H9 (cell line): Measurements from ENCODE around the gene C16orf92. TPM values are rescaled to one million over a fixed set of nuclear protein-coding genes. Genes with fewer than 3 reads are reported as not detected.

Experiments used
- DNase-seq: peaks from one replicate; pipeline ENCODE4 v3.0.0-alpha.2; 2017
- H2AFZ ChIP-seq: one replicate; pipeline ENCODE4 v1.6.1; 2013; ENCODE audit warnings: mild to moderate bottlenecking, low read length, control low read depth, moderate library complexity
- H2AK5ac ChIP-seq: 2 replicates; pipeline ENCODE4 v1.6.1; 2013; ENCODE audit warnings: low read length, control low read depth, mixed read lengths; ENCODE audit not compliant: insufficient read length
- H2BK120ac ChIP-seq: one replicate; pipeline ENCODE4 v1.6.1; 2013; ENCODE audit warnings: low read depth, mild to moderate bottlenecking, low read length, control low read depth, inconsistent platforms; ENCODE audit not compliant: poor library complexity, severe bottlenecking
- H2BK12ac ChIP-seq: 2 replicates; pipeline ENCODE4 v1.6.1; 2013; ENCODE audit warnings: low read length, control low read depth, mixed read lengths, low read depth; ENCODE audit not compliant: insufficient read length
- H2BK15ac ChIP-seq: 2 replicates; pipeline ENCODE4 v1.6.1; 2013; ENCODE audit warnings: low read depth, low read length, control low read depth
- H2BK20ac ChIP-seq: one replicate; pipeline ENCODE4 v1.6.1; 2013; ENCODE audit warnings: low read depth, mild to moderate bottlenecking, low read length, control low read depth, inconsistent platforms; ENCODE audit not compliant: poor library complexity, severe bottlenecking
- H2BK5ac ChIP-seq: 2 replicates; pipeline ENCODE4 v1.6.1; 2013; ENCODE audit warnings: low read length, control low read depth, mixed read lengths; ENCODE audit not compliant: insufficient read length
- H3K14ac ChIP-seq: 2 replicates; pipeline ENCODE4 v1.6.1; 2013; ENCODE audit warnings: low read length, control low read depth; ENCODE audit not compliant: insufficient read depth
- H3K18ac ChIP-seq: 2 replicates; pipeline ENCODE4 v1.6.1; 2013; ENCODE audit warnings: low read depth, mild to moderate bottlenecking, mixed read lengths, low read length, control low read depth; ENCODE audit not compliant: insufficient read length
- H3K23ac ChIP-seq: 2 replicates; pipeline ENCODE4 v1.6.1; 2013; ENCODE audit warnings: low read length, control low read depth, mixed read lengths, low read depth; ENCODE audit not compliant: insufficient read length
- H3K23me2 ChIP-seq: 2 replicates; pipeline ENCODE4 v1.6.1; 2013; ENCODE audit warnings: low read depth, mild to moderate bottlenecking, mixed read lengths, low read length, control low read depth; ENCODE audit not compliant: insufficient read length, poor library complexity, severe bottlenecking
- H3K27ac ChIP-seq: 2 replicates; pipeline ENCODE4 v1.5.1; 2013; ENCODE audit warnings: low read length, control low read depth, mixed read lengths, low read depth; ENCODE audit not compliant: insufficient read length
- H3K27me3 ChIP-seq: 2 replicates; pipeline ENCODE4 v1.6.1; 2013; ENCODE audit warnings: low read length, control low read depth, inconsistent platforms; ENCODE audit not compliant: insufficient read depth
- H3K4ac ChIP-seq: 2 replicates; pipeline ENCODE4 v1.6.1; 2013; ENCODE audit warnings: low read depth, mild to moderate bottlenecking, control low read depth, inconsistent platforms, low read length, moderate library complexity
- H3K4me1 ChIP-seq: 2 replicates; pipeline ENCODE4 v1.6.1; 2013; ENCODE audit warnings: low read length, control low read depth, inconsistent platforms; ENCODE audit not compliant: insufficient read depth
- H3K4me2 ChIP-seq: 2 replicates; pipeline ENCODE4 v1.6.1; 2013; ENCODE audit warnings: low read length, control low read depth, mixed read lengths; ENCODE audit not compliant: insufficient read length, insufficient read depth
- H3K56ac ChIP-seq: 2 replicates; pipeline ENCODE4 v1.6.1; 2013; ENCODE audit warnings: low read depth, mild to moderate bottlenecking, mixed read lengths, low read length, control low read depth; ENCODE audit not compliant: insufficient read length
- H3K79me1 ChIP-seq: 2 replicates; pipeline ENCODE4 v1.6.1; 2013; ENCODE audit warnings: low read depth, mild to moderate bottlenecking, moderate library complexity, low read length, control low read depth, inconsistent platforms; ENCODE audit not compliant: insufficient read depth, poor library complexity, severe bottlenecking
- H3K79me2 ChIP-seq: 2 replicates; pipeline ENCODE4 v1.6.1; 2013; ENCODE audit warnings: low read length, control low read depth, inconsistent platforms; ENCODE audit not compliant: insufficient read depth
- H3K9ac ChIP-seq: 2 replicates; pipeline ENCODE4 v1.6.1; 2013; ENCODE audit warnings: low read length, control low read depth, mixed read lengths; ENCODE audit not compliant: insufficient read length; ENCODE audit errors: extremely low read depth
- H3K9me3 ChIP-seq: one replicate; pipeline ENCODE4 v1.6.1; 2013; ENCODE audit warnings: low read depth, low read length, inconsistent platforms; ENCODE audit not compliant: control insufficient read depth
- H3T11ph ChIP-seq: one replicate; pipeline ENCODE4 v1.6.1; 2013; ENCODE audit warnings: mild to moderate bottlenecking, low read length, control low read depth, inconsistent platforms
- H4K20me1 ChIP-seq: one replicate; pipeline ENCODE4 v1.6.1; 2013; ENCODE audit not compliant: control insufficient read depth, insufficient read length, insufficient read depth
- H4K5ac ChIP-seq: 2 replicates; pipeline ENCODE4 v1.6.1; 2013; ENCODE audit warnings: low read depth, mild to moderate bottlenecking, mixed read lengths, low read length, control low read depth; ENCODE audit not compliant: insufficient read length
- H4K8ac ChIP-seq: replicated peaks from 2 replicates; pipeline ENCODE4 v1.6.1; 2013; ENCODE audit warnings: low read length, control low read depth, mixed read lengths, low read depth; ENCODE audit not compliant: insufficient read length
- H4K91ac ChIP-seq: 2 replicates; pipeline ENCODE4 v1.6.1; 2013; ENCODE audit warnings: low read depth, mild to moderate bottlenecking, moderate library complexity, mixed read lengths, low read length, control low read depth; ENCODE audit not compliant: insufficient read length
- H3K27ac Mint-ChIP-seq, 3 experiments: 2 replicates in 2 of 3; 3 replicates in 1 of 3; pipeline ENCODE4 v1.8.0; 2020 to 2021; ENCODE audit warnings: mixed read lengths in 3 of 3, mild to moderate bottlenecking in 1 of 3, moderate library complexity in 1 of 3
- H3K27me3 Mint-ChIP-seq: 2 replicates; pipeline ENCODE4 v1.8.0; 2021; ENCODE audit warnings: low read depth, mild to moderate bottlenecking, moderate library complexity, mixed read lengths
- H3K36me3 Mint-ChIP-seq, 3 experiments: 2 replicates in 2 of 3; 3 replicates in 1 of 3; pipeline ENCODE4 v1.8.0; 2020 to 2021; ENCODE audit warnings: low read depth in 3 of 3, mixed read lengths in 3 of 3; ENCODE audit not compliant: insufficient read depth in 1 of 3
- H3K4me1 Mint-ChIP-seq, 2 experiments: 2 replicates each; pipeline ENCODE4 v1.8.0; 2020; ENCODE audit warnings: mixed read lengths in 2 of 2
- H3K4me3 Mint-ChIP-seq, 2 experiments: 2 replicates in 1 of 2; 3 replicates in 1 of 2; pipeline ENCODE4 v1.8.0; 2020 to 2021; ENCODE audit warnings: mild to moderate bottlenecking in 2 of 2, mixed read lengths in 2 of 2, moderate library complexity in 1 of 2
- H3K9me3 Mint-ChIP-seq, 2 experiments: 2 replicates in 1 of 2; 3 replicates in 1 of 2; pipeline ENCODE4 v1.8.0; 2020; ENCODE audit warnings: mild to moderate bottlenecking in 2 of 2, mixed read lengths in 2 of 2, moderate library complexity in 1 of 2
- WGBS: extraction: QIAGEN DNeasy Blood & Tissue Kit; methylation state at CpG from one replicate; pipeline ENCODE4 v1.1.7; 2013; ENCODE audit warnings: missing lambda C conversion rate, low lambda C conversion rate, mixed read lengths; ENCODE audit not compliant: insufficient read length; ENCODE audit errors: extremely low coverage; 5-methylcytosine and 5-hydroxymethylcytosine counted together
- total RNA-seq: library from RNA; stranded (reverse); gene quantifications from 2 replicates; pipeline ENCODE4 v1.2.1, GENCODE V29; 2021
- TF ChIP-seq, protein P1 (sequence below): fragments of 200-600 bp; sonication (generic); conservative IDR thresholded peaks from 3 replicates; pipeline ENCODE4 v1.8.0; 2021; ENCODE audit warnings: antibody characterized with exemption, mild to moderate bottlenecking

The C16orf92 gene
- total RNA-seq, 1 experiment from 2014 or later: not detected

DNA sequence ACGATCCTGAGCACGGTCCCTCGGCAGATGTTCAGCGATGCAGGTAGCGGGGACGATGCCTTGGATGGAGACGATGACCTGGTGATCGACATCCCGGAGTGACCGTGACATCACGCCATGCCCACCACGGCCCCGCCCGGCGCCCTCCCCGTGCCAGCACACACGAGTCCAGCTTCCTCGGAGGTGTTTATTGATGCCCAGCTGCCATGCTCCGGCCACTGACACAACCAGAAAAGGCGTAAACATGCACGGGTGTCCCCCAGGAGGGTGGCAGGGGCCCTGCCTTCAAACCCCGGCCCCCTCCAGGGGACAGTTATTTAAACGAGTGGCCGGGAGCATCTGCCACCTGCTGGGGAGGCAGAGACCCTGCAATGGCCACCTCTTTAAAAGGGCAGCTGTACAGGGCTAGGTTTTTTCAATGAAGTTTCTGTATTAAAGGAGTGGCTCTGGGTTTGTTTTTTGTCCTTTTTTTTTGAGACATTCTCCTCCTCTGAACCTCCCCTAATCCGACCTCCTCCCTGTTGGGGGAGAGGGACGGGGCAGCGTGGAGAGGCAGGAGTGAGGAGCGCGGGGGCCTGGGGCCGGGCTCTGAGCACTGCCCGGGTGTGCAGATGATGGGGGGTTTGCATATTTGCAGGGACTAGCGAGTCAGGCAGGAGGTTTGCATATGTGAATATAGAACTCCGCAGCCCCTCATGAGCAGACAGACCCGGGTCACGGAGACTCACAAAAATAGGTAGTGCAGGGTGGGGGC lies 17.5 kb upstream of the C16orf92 start:
- Mint-ChIP-seq H3K4me3 (no peak overlapping the region), H3K4me1 (peaks cover 2 to 26% of the 10 kb centered on the region in 2 experiments; a peak in 3 of 4 replicates), H3K27ac (no peak overlapping the region), H3K9me3 (no peaks in the 10 kb centered on the region), H3K27me3 (peaks cover 22% of the 10 kb centered on the region), H3K36me3 (peaks cover 16 to 32% (median 24%) of the 10 kb centered on the region in 3 experiments)
- no peak overlapping the region for H2BK120ac ChIP-seq
- no peaks in the 10 kb centered on the region for H3K9me3 ChIP-seq
- H3K4ac ChIP-seq: no peak overlapping the region
- no peaks in the 10 kb centered on the region for H4K20me1 ChIP-seq
- no peaks in the 10 kb centered on the region for H3K27me3 ChIP-seq
- no peak overlapping the region for H2BK5ac ChIP-seq
- H3K4me1 ChIP-seq: peaks cover 1% of the 10 kb centered on the region; the same call in 1 of the 2 replicates
- TF ChIP-seq, protein P1, sequence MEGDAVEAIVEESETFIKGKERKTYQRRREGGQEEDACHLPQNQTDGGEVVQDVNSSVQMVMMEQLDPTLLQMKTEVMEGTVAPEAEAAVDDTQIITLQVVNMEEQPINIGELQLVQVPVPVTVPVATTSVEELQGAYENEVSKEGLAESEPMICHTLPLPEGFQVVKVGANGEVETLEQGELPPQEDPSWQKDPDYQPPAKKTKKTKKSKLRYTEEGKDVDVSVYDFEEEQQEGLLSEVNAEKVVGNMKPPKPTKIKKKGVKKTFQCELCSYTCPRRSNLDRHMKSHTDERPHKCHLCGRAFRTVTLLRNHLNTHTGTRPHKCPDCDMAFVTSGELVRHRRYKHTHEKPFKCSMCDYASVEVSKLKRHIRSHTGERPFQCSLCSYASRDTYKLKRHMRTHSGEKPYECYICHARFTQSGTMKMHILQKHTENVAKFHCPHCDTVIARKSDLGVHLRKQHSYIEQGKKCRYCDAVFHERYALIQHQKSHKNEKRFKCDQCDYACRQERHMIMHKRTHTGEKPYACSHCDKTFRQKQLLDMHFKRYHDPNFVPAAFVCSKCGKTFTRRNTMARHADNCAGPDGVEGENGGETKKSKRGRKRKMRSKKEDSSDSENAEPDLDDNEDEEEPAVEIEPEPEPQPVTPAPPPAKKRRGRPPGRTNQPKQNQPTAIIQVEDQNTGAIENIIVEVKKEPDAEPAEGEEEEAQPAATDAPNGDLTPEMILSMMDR: peak; percentile 77
- no peak overlapping the region for H4K91ac ChIP-seq
- H3K23me2 ChIP-seq: peaks cover 9% of the 10 kb centered on the region
- H3K23ac ChIP-seq: no peak overlapping the region
- no peak overlapping the region for H3K56ac ChIP-seq
- H2AK5ac ChIP-seq: no peak overlapping the region
- H2BK20ac ChIP-seq: no peak overlapping the region
- H2BK12ac ChIP-seq: no peak overlapping the region
- no CpG with 5 or more reads among the region's 35 CpGs for WGBS
- H3K4me2 ChIP-seq: no peak overlapping the region
- H3K14ac ChIP-seq: no peak overlapping the region
- no peak overlapping the region for H3T11ph ChIP-seq
- H2BK15ac ChIP-seq: no peak overlapping the region
- no peak overlapping the region for H4K5ac ChIP-seq
- no peak overlapping the region for H4K8ac ChIP-seq
- no peaks in the 10 kb centered on the region for H3K79me2 ChIP-seq
- no peak overlapping the region for H3K18ac ChIP-seq
- no peak for DNase-seq
- H2AFZ ChIP-seq: no peak overlapping the region
- H3K9ac ChIP-seq: no peak overlapping the region
- H3K79me1 ChIP-seq: no peaks in the 10 kb centered on the region
- no peak overlapping the region for H3K27ac ChIP-seq
